Neural cell (in vitro differentiated cells): ENCODE measurements around the gene MRPL36.

ENCODE experiments used
- EP300 ChIP-seq: fragments of 450-650 bp; conservative IDR thresholded peaks from 2 replicates; pipeline ENCODE4 v1.6.1; 2014; ENCODE audit warnings: antibody characterized with exemption, mild to moderate bottlenecking, moderate library complexity; ENCODE audit not compliant: poor library complexity, severe bottlenecking
- EZH2 ChIP-seq: fragments of 200-600, 300-800 bp; shearing (Covaris generic), sonication (generic); IDR thresholded peaks from 2 replicates; pipeline ENCODE4 v1.6.1; 2014; ENCODE audit warnings: antibody characterized with exemption, low read length, borderline replicate concordance, mild to moderate bottlenecking; ENCODE audit not compliant: insufficient read depth, poor library complexity, severe bottlenecking
- MXI1 ChIP-seq: fragments of 450-650 bp; conservative IDR thresholded peaks from 2 replicates; pipeline ENCODE4 v1.6.1; 2014; ENCODE audit warnings: antibody characterized with exemption, mild to moderate bottlenecking; ENCODE audit not compliant: poor library complexity, severe bottlenecking
- POLR2AphosphoS5 ChIP-seq: IDR thresholded peaks from 2 replicates; pipeline ENCODE4 v1.6.1; 2012
- TF ChIP-seq, protein P1 (sequence below): fragments of 450-650 bp; IDR thresholded peaks from 2 replicates; pipeline ENCODE4 v1.5.1; 2014; ENCODE audit warnings: antibody characterized with exemption, mild to moderate bottlenecking, moderate library complexity; ENCODE audit not compliant: poor library complexity, severe bottlenecking
- TF ChIP-seq, protein P2 (sequence below): IDR thresholded peaks from 2 replicates; pipeline ENCODE4 v1.6.1; 2012; ENCODE audit warnings: borderline replicate concordance

DNA sequence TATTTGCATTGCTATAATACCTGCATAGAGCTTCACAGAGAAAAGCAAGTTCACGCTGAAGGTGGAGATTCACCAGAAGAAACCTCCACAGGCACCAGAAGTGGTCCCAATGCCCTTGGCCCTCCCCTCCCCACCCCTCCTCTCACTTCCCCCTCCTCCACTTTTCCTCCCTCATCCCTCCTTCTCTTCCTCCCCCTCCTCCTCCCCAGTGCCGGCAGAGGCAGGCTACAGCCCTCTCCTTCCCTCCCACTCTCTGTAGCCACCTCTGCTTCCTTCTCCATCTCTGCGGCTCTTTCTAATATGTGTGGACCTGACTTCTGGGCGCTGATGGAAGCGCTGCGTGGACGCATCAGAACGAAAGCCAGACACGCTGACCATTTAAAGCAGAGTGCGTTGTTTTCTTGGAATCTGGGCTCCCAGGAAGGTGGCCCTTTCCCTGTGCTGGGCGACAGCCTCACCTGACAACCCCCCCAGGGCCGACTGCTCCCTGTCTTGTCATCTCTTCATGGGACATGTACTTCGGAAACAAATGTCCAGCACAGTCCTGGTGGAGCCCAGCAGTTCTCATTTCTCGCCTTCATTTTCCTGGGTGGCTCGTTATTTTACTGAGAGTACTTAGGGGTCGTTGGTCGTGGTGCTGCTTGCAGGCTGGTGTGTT is 31.1 kb upstream of the MRPL36 start:
- TF ChIP-seq, protein P1, sequence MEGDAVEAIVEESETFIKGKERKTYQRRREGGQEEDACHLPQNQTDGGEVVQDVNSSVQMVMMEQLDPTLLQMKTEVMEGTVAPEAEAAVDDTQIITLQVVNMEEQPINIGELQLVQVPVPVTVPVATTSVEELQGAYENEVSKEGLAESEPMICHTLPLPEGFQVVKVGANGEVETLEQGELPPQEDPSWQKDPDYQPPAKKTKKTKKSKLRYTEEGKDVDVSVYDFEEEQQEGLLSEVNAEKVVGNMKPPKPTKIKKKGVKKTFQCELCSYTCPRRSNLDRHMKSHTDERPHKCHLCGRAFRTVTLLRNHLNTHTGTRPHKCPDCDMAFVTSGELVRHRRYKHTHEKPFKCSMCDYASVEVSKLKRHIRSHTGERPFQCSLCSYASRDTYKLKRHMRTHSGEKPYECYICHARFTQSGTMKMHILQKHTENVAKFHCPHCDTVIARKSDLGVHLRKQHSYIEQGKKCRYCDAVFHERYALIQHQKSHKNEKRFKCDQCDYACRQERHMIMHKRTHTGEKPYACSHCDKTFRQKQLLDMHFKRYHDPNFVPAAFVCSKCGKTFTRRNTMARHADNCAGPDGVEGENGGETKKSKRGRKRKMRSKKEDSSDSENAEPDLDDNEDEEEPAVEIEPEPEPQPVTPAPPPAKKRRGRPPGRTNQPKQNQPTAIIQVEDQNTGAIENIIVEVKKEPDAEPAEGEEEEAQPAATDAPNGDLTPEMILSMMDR: no peak
- TF ChIP-seq, protein P2, sequence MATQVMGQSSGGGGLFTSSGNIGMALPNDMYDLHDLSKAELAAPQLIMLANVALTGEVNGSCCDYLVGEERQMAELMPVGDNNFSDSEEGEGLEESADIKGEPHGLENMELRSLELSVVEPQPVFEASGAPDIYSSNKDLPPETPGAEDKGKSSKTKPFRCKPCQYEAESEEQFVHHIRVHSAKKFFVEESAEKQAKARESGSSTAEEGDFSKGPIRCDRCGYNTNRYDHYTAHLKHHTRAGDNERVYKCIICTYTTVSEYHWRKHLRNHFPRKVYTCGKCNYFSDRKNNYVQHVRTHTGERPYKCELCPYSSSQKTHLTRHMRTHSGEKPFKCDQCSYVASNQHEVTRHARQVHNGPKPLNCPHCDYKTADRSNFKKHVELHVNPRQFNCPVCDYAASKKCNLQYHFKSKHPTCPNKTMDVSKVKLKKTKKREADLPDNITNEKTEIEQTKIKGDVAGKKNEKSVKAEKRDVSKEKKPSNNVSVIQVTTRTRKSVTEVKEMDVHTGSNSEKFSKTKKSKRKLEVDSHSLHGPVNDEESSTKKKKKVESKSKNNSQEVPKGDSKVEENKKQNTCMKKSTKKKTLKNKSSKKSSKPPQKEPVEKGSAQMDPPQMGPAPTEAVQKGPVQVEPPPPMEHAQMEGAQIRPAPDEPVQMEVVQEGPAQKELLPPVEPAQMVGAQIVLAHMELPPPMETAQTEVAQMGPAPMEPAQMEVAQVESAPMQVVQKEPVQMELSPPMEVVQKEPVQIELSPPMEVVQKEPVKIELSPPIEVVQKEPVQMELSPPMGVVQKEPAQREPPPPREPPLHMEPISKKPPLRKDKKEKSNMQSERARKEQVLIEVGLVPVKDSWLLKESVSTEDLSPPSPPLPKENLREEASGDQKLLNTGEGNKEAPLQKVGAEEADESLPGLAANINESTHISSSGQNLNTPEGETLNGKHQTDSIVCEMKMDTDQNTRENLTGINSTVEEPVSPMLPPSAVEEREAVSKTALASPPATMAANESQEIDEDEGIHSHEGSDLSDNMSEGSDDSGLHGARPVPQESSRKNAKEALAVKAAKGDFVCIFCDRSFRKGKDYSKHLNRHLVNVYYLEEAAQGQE: no peak
- TF ChIP-seq MXI1 (no peak), EZH2 (no peak), POLR2AphosphoS5 (no peak), EP300 (no peak)
